Panc1 (cell line): ENCODE results near the gene PHIP. TPM values are rescaled to one million over a fixed set of nuclear protein-coding genes. Genes with fewer than 3 reads are reported as not detected.

Source experiments
- ATAC-seq: fragments of 200-7000 bp; cut with Tn5 transposase; 2 replicates; pipeline ENCODE4 v1.9.1; 2020; ENCODE audit warnings: mild to moderate bottlenecking, moderate library complexity
- BruUV-seq: library from RNA; stranded (reverse); fragments of 400-500 nt; replicated peaks from 2 replicates; lab custom pipeline; 2021; lab: Mats Ljungman, UMichigan
- CTCF ChIA-PET: fragments of 300-600 bp; sonication (Branson Sonifier 250); formaldehyde crosslinking; loops from one replicate; lab custom pipeline; 2022; ENCODE audit warnings: antibody characterized with exemption; lab: Charles Lee
- POLR2A ChIA-PET: fragments of 300-600 bp; sonication (Branson Sonifier 250); formaldehyde crosslinking; loops from one replicate; lab custom pipeline; 2022; ENCODE audit warnings: antibody characterized with exemption; lab: Charles Lee
- DNase-seq: peaks from one replicate; pipeline ENCODE4 v3.0.0-alpha.2; 2010; ENCODE audit warnings: low read depth, low spot score
- H3K27ac ChIP-seq: 2 replicates; pipeline ENCODE4 v1.5.1; 2011; ENCODE audit warnings: mild to moderate bottlenecking, low read length, inconsistent platforms
- H3K27me3 ChIP-seq: fragments of 200-500 bp; sonication (Bioruptor generic); 2 replicates; pipeline ENCODE4 v1.6.0; 2014; ENCODE audit warnings: low read length, inconsistent platforms; ENCODE audit not compliant: control insufficient read depth, insufficient read depth
- H3K36me3 ChIP-seq: fragments of 200-500 bp; sonication (Bioruptor generic); 2 replicates; pipeline ENCODE4 v1.5.1; 2014; ENCODE audit warnings: inconsistent platforms, mild to moderate bottlenecking, low read length, moderate library complexity; ENCODE audit not compliant: control insufficient read depth, insufficient read depth
- H3K4me1 ChIP-seq: 2 replicates; pipeline ENCODE4 v1.5.1; 2011; ENCODE audit warnings: inconsistent platforms, mild to moderate bottlenecking, low read length, moderate library complexity; ENCODE audit not compliant: control insufficient read depth, insufficient read depth
- H3K4me3 ChIP-seq, 2 experiments: 2 replicates each; pipeline ENCODE4 v1.5.1; 2011 to 2012; ENCODE audit warnings: low read depth in 2 of 2, low read length in 2 of 2, mild to moderate bottlenecking in 2 of 2, inconsistent platforms in 1 of 2, moderate library complexity in 1 of 2
- H3K9me3 ChIP-seq: fragments of 200-500 bp; sonication (Bioruptor generic); 2 replicates; pipeline ENCODE4 v1.5.1; 2014; ENCODE audit warnings: low read depth, mild to moderate bottlenecking, inconsistent platforms, low read length, moderate library complexity; ENCODE audit not compliant: control insufficient read depth, insufficient read depth
- CTCF ChIP-seq: fragments of 450-650 bp; IDR thresholded peaks from 2 replicates; pipeline ENCODE4 v1.5.1; 2017; ENCODE audit warnings: mild to moderate bottlenecking
- POLR2AphosphoS5 ChIP-seq: IDR thresholded peaks from 2 replicates; pipeline ENCODE4 v1.6.1; 2012; ENCODE audit warnings: mild to moderate bottlenecking, low read depth, low read length, moderate library complexity
- REST ChIP-seq, 2 experiments: IDR thresholded peaks; 2 replicates each; pipeline ENCODE4 v1.6.1; 2011 to 2012; ENCODE audit warnings: low read depth in 2 of 2, control low read depth in 1 of 2, low read length in 1 of 2, mild to moderate bottlenecking in 1 of 2, moderate library complexity in 1 of 2; ENCODE audit not compliant: insufficient read depth in 1 of 2
- SIN3A ChIP-seq: IDR thresholded peaks from 2 replicates; pipeline ENCODE4 v1.6.1; 2012; ENCODE audit warnings: low read depth, mild to moderate bottlenecking, low read length, moderate library complexity, borderline replicate concordance; ENCODE audit not compliant: insufficient read depth
- TCF7L2 ChIP-seq: IDR thresholded peaks from 2 replicates; pipeline ENCODE4 v1.6.1; 2011; ENCODE audit warnings: mild to moderate bottlenecking, low read depth, low read length, inconsistent platforms
- in situ Hi-C: cut with HindIII; loops from 2 replicates; pipeline ENCODE4 v1.10.0; 2016; ENCODE audit warnings: low sequenced_read_pairs, low pct_unique_long_range_greater_than_20kb
- intact Hi-C: fragments of 100-400 bp; cut with micrococcal nuclease; formaldehyde crosslinking; loops from one replicate; pipeline ENCODE4 v1.10.0; 2022; ENCODE audit not compliant: unreplicated experiment
- total RNA-seq: library from RNA; stranded (reverse); gene quantifications from one replicate; pipeline ENCODE4 v1.2.1, GENCODE V29; 2021; ENCODE audit not compliant: unreplicated experiment

PHIP gene
- total RNA-seq, 1 experiment from 2014 or later, result 28.0 TPM

GRCh38 chr6:79004239-79004638 lies 73.8 kb downstream of the PHIP start:
- intact Hi-C loops, result no loop called here
- TF ChIP-seq SIN3A (no peak), TCF7L2 (no peak), CTCF (no peak), POLR2AphosphoS5 (no peak), REST (IDR thresholded peaks at IDR 0.05; ENCODE audit: insufficient read depth in 1 of 2, low read depth in 2 of 2, low read length in 1 of 2) (no peak)
- BruUV-seq, result no TSS peak

GRCh38 chr6:79001415-79001814 lies 76.6 kb downstream of the PHIP start:
- in situ Hi-C loops, result no loop called here
- H3K9me3 ChIP-seq, result no peaks in the 10 kb centered on the region
- CTCF ChIA-PET, result no interaction called here

More at GRCh38 chr6:79004239-79004638, 73.8 kb downstream of the PHIP start:
- no peaks in the 10 kb centered on the region for H3K27me3 ChIP-seq
- ATAC-seq (no peak), DNase-seq (no peak)
- no peaks in the 10 kb centered on the region for H3K4me1 ChIP-seq
- peaks cover 41% of the 10 kb centered on the region for H3K36me3 ChIP-seq
- ChIA-PET CTCF (no interaction called here), POLR2A (no interaction called here)
- no peak overlapping the region for H3K4me3 ChIP-seq
- in situ Hi-C loops, result no loop called here
- H3K27ac ChIP-seq, result no peak overlapping the region
- H3K9me3 ChIP-seq, result no peaks in the 10 kb centered on the region

More at GRCh38 chr6:79001415-79001814, 76.6 kb downstream of the PHIP start:
- intact Hi-C loops, result no loop called here
- Histone ChIP-seq H3K36me3 (peaks cover 65% of the 10 kb centered on the region), H3K4me3 (no peak overlapping the region), H3K27me3 (no peaks in the 10 kb centered on the region), H3K4me1 (no peaks in the 10 kb centered on the region), H3K27ac (no peak overlapping the region)
- ATAC-seq, result no peak
- BruUV-seq, result no TSS peak
- DNase-seq, result no peak
- TF ChIP-seq TCF7L2, result no peak
- no peak for TF ChIP-seq SIN3A
- TF ChIP-seq CTCF, result no peak
- TF ChIP-seq REST (IDR thresholded peaks at IDR 0.05; ENCODE audit: insufficient read depth in 1 of 2, low read depth in 2 of 2, low read length in 1 of 2), result no peak
- no peak for TF ChIP-seq POLR2AphosphoS5
- POLR2A ChIA-PET, result no interaction called here
